ENCODE measurements around the gene SERPINA1. TPM values are rescaled to one million over a fixed set of nuclear protein-coding genes. Genes with fewer than 3 reads are reported as not detected.

SERPINA1 gene
- total RNA-seq, 1 experiment from 2014 or later, result 9.1 TPM

DNA sequence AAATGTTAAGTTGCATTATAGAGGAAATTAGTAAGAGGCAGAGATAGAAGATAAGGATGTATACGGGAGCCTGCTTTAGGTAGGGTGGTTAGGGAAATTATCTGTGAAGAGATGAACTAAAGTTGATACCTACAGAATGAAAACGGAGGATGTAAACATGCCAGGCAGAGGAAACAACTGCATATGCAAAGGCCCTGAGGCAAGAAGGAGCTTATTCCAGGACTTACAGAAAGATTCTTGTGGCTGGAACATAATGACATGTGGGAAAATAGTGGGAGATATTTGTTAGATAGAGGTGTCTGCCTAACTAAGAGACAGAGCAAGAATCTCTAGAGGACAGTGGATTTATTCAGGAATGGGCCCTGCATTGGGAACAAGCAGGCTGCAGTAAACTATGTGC, 16.2 kb upstream of the SERPINA1 start:
- 0 out of 4 replicates have a peak, but pooled peaks cover 0 to 6% of the 10 kb centered on the region in 2 experiments for H3K4me1 ChIP-seq (ENCODE audit: control insufficient read depth in 1 of 2, insufficient read depth in 2 of 2, low read length in 2 of 2)
- H4K20me1 ChIP-seq (ENCODE audit: insufficient read depth), result no peaks in the 10 kb centered on the region
- no peaks in the 10 kb centered on the region for H3K36me3 ChIP-seq (ENCODE audit: control insufficient read depth in 1 of 2, insufficient read depth in 2 of 2, low read length in 2 of 2)
- BruUV-seq (replicated peaks), result no TSS peak
- H3K9ac ChIP-seq (ENCODE audit: low read length), result no peak overlapping the region
- POLR2A ChIA-PET, result no interaction called here
- H3K27ac ChIP-seq (ENCODE audit: low read depth, low read length), result no peak overlapping the region
- H3K79me2 ChIP-seq (ENCODE audit: insufficient read depth, low read length), result no peaks in the 10 kb centered on the region
- H3K9me3 ChIP-seq (ENCODE audit: control insufficient read depth in 1 of 2, insufficient read depth in 1 of 2, low read depth in 1 of 2, low read length in 2 of 2), result no peaks in the 10 kb centered on the region; a peak in 1 of 4 replicates
- no peak overlapping the region for H3K4me2 ChIP-seq (ENCODE audit: low read length)
- RAD21 ChIA-PET (ENCODE audit: low non-redundant PET in 1 of 2, low total read pairs in 2 of 2, uncharacterized antibody in 2 of 2, unreplicated experiment in 2 of 2), result no interaction called here
- no peaks in the 10 kb centered on the region for H3K9me2 ChIP-seq (ENCODE audit: insufficient read depth)
- no peaks in the 10 kb centered on the region for H3K27me3 ChIP-seq (ENCODE audit: insufficient read depth, low read length)
- TF ChIP-seq TCF7L2 (IDR thresholded peaks at IDR 0.05; ENCODE audit: borderline replicate concordance, extremely low read depth, insufficient read depth, insufficient read length) (no peak), ZFX (IDR thresholded peaks at IDR 0.05) (no peak), JUND (IDR thresholded peaks at IDR 0.05) (no peak), RAD21 (IDR thresholded peaks at IDR 0.05; ENCODE audit: low read depth) (no peak), POLR2AphosphoS5 (IDR thresholded peaks at IDR 0.05; ENCODE audit: low read depth, low read length) (no peak), SP1 (IDR thresholded peaks at IDR 0.05; ENCODE audit: low read depth) (no peak), ELF1 (IDR thresholded peaks at IDR 0.05; ENCODE audit: borderline replicate concordance, low read depth) (no peak), ZNF274 (IDR thresholded peaks at IDR 0.05; ENCODE audit: low read depth, low read length) (no peak), FOSL1 (IDR thresholded peaks at IDR 0.05; ENCODE audit: low read depth) (no peak), SIN3A (IDR thresholded peaks at IDR 0.05; ENCODE audit: low read depth) (no peak), CEBPB (IDR thresholded peaks at IDR 0.05; ENCODE audit: low read depth) (no peak), POLR2A (IDR thresholded peaks at IDR 0.05; ENCODE audit: borderline replicate concordance, extremely low read depth, insufficient read depth, insufficient read length) (no peak), CBX3 (IDR thresholded peaks at IDR 0.05; ENCODE audit: low read depth) (no peak)
- TF ChIP-seq, protein P1, sequence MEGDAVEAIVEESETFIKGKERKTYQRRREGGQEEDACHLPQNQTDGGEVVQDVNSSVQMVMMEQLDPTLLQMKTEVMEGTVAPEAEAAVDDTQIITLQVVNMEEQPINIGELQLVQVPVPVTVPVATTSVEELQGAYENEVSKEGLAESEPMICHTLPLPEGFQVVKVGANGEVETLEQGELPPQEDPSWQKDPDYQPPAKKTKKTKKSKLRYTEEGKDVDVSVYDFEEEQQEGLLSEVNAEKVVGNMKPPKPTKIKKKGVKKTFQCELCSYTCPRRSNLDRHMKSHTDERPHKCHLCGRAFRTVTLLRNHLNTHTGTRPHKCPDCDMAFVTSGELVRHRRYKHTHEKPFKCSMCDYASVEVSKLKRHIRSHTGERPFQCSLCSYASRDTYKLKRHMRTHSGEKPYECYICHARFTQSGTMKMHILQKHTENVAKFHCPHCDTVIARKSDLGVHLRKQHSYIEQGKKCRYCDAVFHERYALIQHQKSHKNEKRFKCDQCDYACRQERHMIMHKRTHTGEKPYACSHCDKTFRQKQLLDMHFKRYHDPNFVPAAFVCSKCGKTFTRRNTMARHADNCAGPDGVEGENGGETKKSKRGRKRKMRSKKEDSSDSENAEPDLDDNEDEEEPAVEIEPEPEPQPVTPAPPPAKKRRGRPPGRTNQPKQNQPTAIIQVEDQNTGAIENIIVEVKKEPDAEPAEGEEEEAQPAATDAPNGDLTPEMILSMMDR (IDR thresholded peaks at IDR 0.05 in 2 of 3, conservative IDR thresholded peaks at IDR 0.05 in 1 of 3; ENCODE audit: borderline replicate concordance in 1 of 3, insufficient read depth in 1 of 3, low read depth in 2 of 3, low read length in 2 of 3), result no peak
- TF ChIP-seq, protein P2, sequence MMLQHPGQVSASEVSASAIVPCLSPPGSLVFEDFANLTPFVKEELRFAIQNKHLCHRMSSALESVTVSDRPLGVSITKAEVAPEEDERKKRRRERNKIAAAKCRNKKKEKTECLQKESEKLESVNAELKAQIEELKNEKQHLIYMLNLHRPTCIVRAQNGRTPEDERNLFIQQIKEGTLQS (IDR thresholded peaks at IDR 0.05), result no peak
- TF ChIP-seq, protein P3, sequence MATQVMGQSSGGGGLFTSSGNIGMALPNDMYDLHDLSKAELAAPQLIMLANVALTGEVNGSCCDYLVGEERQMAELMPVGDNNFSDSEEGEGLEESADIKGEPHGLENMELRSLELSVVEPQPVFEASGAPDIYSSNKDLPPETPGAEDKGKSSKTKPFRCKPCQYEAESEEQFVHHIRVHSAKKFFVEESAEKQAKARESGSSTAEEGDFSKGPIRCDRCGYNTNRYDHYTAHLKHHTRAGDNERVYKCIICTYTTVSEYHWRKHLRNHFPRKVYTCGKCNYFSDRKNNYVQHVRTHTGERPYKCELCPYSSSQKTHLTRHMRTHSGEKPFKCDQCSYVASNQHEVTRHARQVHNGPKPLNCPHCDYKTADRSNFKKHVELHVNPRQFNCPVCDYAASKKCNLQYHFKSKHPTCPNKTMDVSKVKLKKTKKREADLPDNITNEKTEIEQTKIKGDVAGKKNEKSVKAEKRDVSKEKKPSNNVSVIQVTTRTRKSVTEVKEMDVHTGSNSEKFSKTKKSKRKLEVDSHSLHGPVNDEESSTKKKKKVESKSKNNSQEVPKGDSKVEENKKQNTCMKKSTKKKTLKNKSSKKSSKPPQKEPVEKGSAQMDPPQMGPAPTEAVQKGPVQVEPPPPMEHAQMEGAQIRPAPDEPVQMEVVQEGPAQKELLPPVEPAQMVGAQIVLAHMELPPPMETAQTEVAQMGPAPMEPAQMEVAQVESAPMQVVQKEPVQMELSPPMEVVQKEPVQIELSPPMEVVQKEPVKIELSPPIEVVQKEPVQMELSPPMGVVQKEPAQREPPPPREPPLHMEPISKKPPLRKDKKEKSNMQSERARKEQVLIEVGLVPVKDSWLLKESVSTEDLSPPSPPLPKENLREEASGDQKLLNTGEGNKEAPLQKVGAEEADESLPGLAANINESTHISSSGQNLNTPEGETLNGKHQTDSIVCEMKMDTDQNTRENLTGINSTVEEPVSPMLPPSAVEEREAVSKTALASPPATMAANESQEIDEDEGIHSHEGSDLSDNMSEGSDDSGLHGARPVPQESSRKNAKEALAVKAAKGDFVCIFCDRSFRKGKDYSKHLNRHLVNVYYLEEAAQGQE (IDR thresholded peaks at IDR 0.05; ENCODE audit: low read depth), result no peak
- TF ChIP-seq, protein P4, sequence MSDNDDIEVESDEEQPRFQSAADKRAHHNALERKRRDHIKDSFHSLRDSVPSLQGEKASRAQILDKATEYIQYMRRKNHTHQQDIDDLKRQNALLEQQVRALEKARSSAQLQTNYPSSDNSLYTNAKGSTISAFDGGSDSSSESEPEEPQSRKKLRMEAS (IDR thresholded peaks at IDR 0.05), result no peak
- no peak for ATAC-seq
- intact Hi-C loops (cut with micrococcal nuclease), result no loop called here
- no peak overlapping the region for H2AFZ ChIP-seq (ENCODE audit: low read depth, low read length, poor library complexity, severe bottlenecking)
- CTCF ChIA-PET, result no interaction called here
- H3K4me3 ChIP-seq (replicated peaks in 1 of 2; ENCODE audit: low read depth in 1 of 2, low read length in 2 of 2), result no peak overlapping the region
- DNase-seq (ENCODE audit: low read depth, low spot score), result no peak

Measured in HCT116 (cell line).